ENCODE results near the gene LRRC4. TPM values are rescaled to one million over a fixed set of nuclear protein-coding genes. Genes with fewer than 3 reads are reported as not detected.

The LRRC4 gene
- total and polyA plus RNA-seq, 2 donors (not counting 3 experiments of a cell fraction or from before 2014, with no cell fraction given) = 3.8 to 4.2 TPM

GRCh38 chr7:128014811-128015210 is 16.4 kb downstream of the LRRC4 start:
- H3K9me1 ChIP-seq (replicated peaks; ENCODE audit: control insufficient read depth, extremely low read depth, insufficient read depth, low read length) = no peaks in the 10 kb centered on the region
- no peaks in the 10 kb centered on the region for H3K9me3 ChIP-seq (replicated peaks; ENCODE audit: control insufficient read depth, insufficient read depth, low read length)
- dilution Hi-C loops (cut with MboI; ENCODE audit: extremely low pct_ligation_motif_present, low sequenced_read_pairs) (no loop called here), intact Hi-C loops (cut with micrococcal nuclease) (no loop called here)
- no peaks in the 10 kb centered on the region for H4K20me1 ChIP-seq (replicated peaks; ENCODE audit: control insufficient read depth, extremely low read depth, insufficient read depth, low read length)
- no peak overlapping the region for H2AFZ ChIP-seq (ENCODE audit: low read depth, low read length)
- peaks cover 8% of the 10 kb centered on the region for H3K4me1 ChIP-seq (ENCODE audit: control insufficient read depth, extremely low read depth, insufficient read depth, low read length)
- no peak overlapping the region for H3K4me2 ChIP-seq (ENCODE audit: insufficient read depth, low read length)
- H3K9ac ChIP-seq (replicated peaks; ENCODE audit: extremely low read depth, insufficient read depth, low read length) = no peak overlapping the region
- ChIA-PET CTCF (interaction anchor here (1.0 to 1.2 kb wide), 3 partner anchors 31 to 174 kb away, joined by 3 read pairs; no protein-coding TSS in a partner anchor), POLR2A (no interaction called here)
- no peaks in the 10 kb centered on the region for H3K36me3 ChIP-seq (ENCODE audit: control insufficient read depth in 2 of 2, extremely low read depth in 1 of 2, insufficient read depth in 2 of 2, low read length in 2 of 2)
- no peak overlapping the region for H3K4me3 ChIP-seq (replicated peaks in 1 of 3; ENCODE audit: insufficient read depth in 1 of 3, low read depth in 1 of 3, low read length in 3 of 3)
- DNase-seq (ENCODE audit: low read depth, low spot score) (no peak), FAIRE-seq (no peak)
- BruUV-seq (replicated peaks) = no TSS peak
- H3K27me3 ChIP-seq (ENCODE audit: control insufficient read depth in 2 of 2, insufficient read depth in 2 of 2, low read length in 2 of 2) = no peaks in the 10 kb centered on the region
- no peak overlapping the region for H3K27ac ChIP-seq (ENCODE audit: insufficient read depth, low read depth, low read length)
- no peak for TF ChIP-seq GATA2 (IDR thresholded peaks at IDR 0.05; ENCODE audit: insufficient read depth, insufficient read length, low read depth, low read length)
- TF ChIP-seq, protein P1, sequence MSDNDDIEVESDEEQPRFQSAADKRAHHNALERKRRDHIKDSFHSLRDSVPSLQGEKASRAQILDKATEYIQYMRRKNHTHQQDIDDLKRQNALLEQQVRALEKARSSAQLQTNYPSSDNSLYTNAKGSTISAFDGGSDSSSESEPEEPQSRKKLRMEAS (IDR thresholded peaks at IDR 0.05; ENCODE audit: insufficient read depth, insufficient read length) = no peak
- TF ChIP-seq POLR2A (IDR thresholded peaks at IDR 0.05; ENCODE audit: low read depth, low read length) = no peak
- no peaks in the 10 kb centered on the region for H3K79me2 ChIP-seq (ENCODE audit: control insufficient read depth, insufficient read depth, low read length)

GRCh38 chr7:128011131-128011661 is 20.0 kb downstream of the LRRC4 start:
- Histone ChIP-seq H4K20me1 (replicated peaks; ENCODE audit: control insufficient read depth, extremely low read depth, insufficient read depth, low read length) (no peaks in the 10 kb centered on the region), H3K9ac (replicated peaks; ENCODE audit: extremely low read depth, insufficient read depth, low read length) (no peak overlapping the region), H3K4me2 (ENCODE audit: insufficient read depth, low read length) (no peak overlapping the region), H3K79me2 (ENCODE audit: control insufficient read depth, insufficient read depth, low read length) (no peaks in the 10 kb centered on the region), H3K4me1 (ENCODE audit: control insufficient read depth, extremely low read depth, insufficient read depth, low read length) (no peaks in the 10 kb centered on the region), H3K27ac (ENCODE audit: insufficient read depth, low read depth, low read length) (no peak overlapping the region), H3K36me3 (ENCODE audit: control insufficient read depth in 2 of 2, extremely low read depth in 1 of 2, insufficient read depth in 2 of 2, low read length in 2 of 2) (no peaks in the 10 kb centered on the region), H3K9me3 (replicated peaks; ENCODE audit: control insufficient read depth, insufficient read depth, low read length) (no peaks in the 10 kb centered on the region), H2AFZ (ENCODE audit: low read depth, low read length) (no peak overlapping the region), H3K27me3 (ENCODE audit: control insufficient read depth in 2 of 2, insufficient read depth in 2 of 2, low read length in 2 of 2) (no peaks in the 10 kb centered on the region), H3K9me1 (replicated peaks; ENCODE audit: control insufficient read depth, extremely low read depth, insufficient read depth, low read length) (no peaks in the 10 kb centered on the region), H3K4me3 (replicated peaks in 1 of 3; ENCODE audit: insufficient read depth in 1 of 3, low read depth in 1 of 3, low read length in 3 of 3) (no peak overlapping the region)
- FAIRE-seq (peak; percentile 74), DNase-seq (ENCODE audit: low read depth, low spot score) (peak; percentile 80)
- no TSS peak for BruUV-seq (replicated peaks)
- ChIA-PET CTCF (interaction anchor here (0.9 to 1.7 kb wide), 4 partner anchors 12 to 303 kb away, joined by 3 to 7 read pairs (median 5); no protein-coding TSS in a partner anchor), POLR2A (no interaction called here)
- intact Hi-C loops (cut with micrococcal nuclease) (no loop called here), dilution Hi-C loops (cut with MboI; ENCODE audit: extremely low pct_ligation_motif_present, low sequenced_read_pairs) (no loop called here)
- TF ChIP-seq POLR2A (IDR thresholded peaks at IDR 0.05; ENCODE audit: low read depth, low read length) (no peak), FOS (IDR thresholded peaks at IDR 0.05; ENCODE audit: borderline replicate concordance, insufficient read depth, low read length) (no peak), EZH2 (IDR thresholded peaks at IDR 0.05; ENCODE audit: borderline replicate concordance, low read depth, low read length, severe bottlenecking) (no peak), JUN (IDR thresholded peaks at IDR 0.05; ENCODE audit: borderline replicate concordance, insufficient read depth, insufficient read length, low read depth) (no peak), MYC (IDR thresholded peaks at IDR 0.05; ENCODE audit: low read depth, low read length) (no peak), POLR2AphosphoS5 (IDR thresholded peaks at IDR 0.05; ENCODE audit: insufficient read depth, low read depth, low read length) (no peak), GATA2 (IDR thresholded peaks at IDR 0.05; ENCODE audit: insufficient read depth, insufficient read length, low read depth, low read length) (no peak)
- TF ChIP-seq, protein P2, sequence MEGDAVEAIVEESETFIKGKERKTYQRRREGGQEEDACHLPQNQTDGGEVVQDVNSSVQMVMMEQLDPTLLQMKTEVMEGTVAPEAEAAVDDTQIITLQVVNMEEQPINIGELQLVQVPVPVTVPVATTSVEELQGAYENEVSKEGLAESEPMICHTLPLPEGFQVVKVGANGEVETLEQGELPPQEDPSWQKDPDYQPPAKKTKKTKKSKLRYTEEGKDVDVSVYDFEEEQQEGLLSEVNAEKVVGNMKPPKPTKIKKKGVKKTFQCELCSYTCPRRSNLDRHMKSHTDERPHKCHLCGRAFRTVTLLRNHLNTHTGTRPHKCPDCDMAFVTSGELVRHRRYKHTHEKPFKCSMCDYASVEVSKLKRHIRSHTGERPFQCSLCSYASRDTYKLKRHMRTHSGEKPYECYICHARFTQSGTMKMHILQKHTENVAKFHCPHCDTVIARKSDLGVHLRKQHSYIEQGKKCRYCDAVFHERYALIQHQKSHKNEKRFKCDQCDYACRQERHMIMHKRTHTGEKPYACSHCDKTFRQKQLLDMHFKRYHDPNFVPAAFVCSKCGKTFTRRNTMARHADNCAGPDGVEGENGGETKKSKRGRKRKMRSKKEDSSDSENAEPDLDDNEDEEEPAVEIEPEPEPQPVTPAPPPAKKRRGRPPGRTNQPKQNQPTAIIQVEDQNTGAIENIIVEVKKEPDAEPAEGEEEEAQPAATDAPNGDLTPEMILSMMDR (IDR thresholded peaks at IDR 0.05; ENCODE audit: extremely low read depth in 1 of 2, insufficient read depth in 1 of 2, low read depth in 1 of 2, low read length in 2 of 2) = no peak
- TF ChIP-seq, protein P1 (IDR thresholded peaks at IDR 0.05; ENCODE audit: insufficient read depth, insufficient read length) = no peak
